IMR-90 (cell line): ENCODE results near the gene CPXM2. TPM values are rescaled to one million over a fixed set of nuclear protein-coding genes. Genes with fewer than 3 reads are reported as not detected.

Experiments used
- ATAC-seq: fragments of 200-7000 bp; cut with Tn5 transposase; 2 replicates; pipeline ENCODE4 v1.9.1; 2020; ENCODE audit warnings: low read depth, mild to moderate bottlenecking, moderate library complexity
- BruUV-seq: library from RNA; stranded (reverse); fragments of 400-500 nt; replicated peaks from 2 replicates; lab custom pipeline; 2021; lab: Mats Ljungman, UMichigan
- CTCF ChIA-PET: fragments of 300-600 bp; formaldehyde crosslinking; extraction: SDS; loops from one replicate; lab custom pipeline; 2021; ENCODE audit warnings: antibody characterized with exemption; lab: Yijun Ruan, JAX
- POLR2A ChIA-PET: fragments of 300-600 bp; sonication (Branson Sonifier 250); formaldehyde crosslinking; loops from one replicate; lab custom pipeline; 2022; ENCODE audit warnings: antibody characterized with exemption; ENCODE audit not compliant: unreplicated experiment; lab: Charles Lee
- DNase-seq: peaks from one replicate; pipeline ENCODE4 v3.0.0; 2013
- H2AFZ ChIP-seq: replicated peaks from 2 replicates; pipeline ENCODE3; 2013; ENCODE audit warnings: low read length, mild to moderate bottlenecking; ENCODE audit not compliant: poor library complexity
- H2AK5ac ChIP-seq: 2 replicates; pipeline ENCODE4 v1.6.1; 2013; ENCODE audit warnings: low read depth, low read length, inconsistent platforms
- H2AK9ac ChIP-seq: replicated peaks from 2 replicates; pipeline ENCODE3; 2013; ENCODE audit warnings: mild to moderate bottlenecking, low read depth, low read length, moderate library complexity; ENCODE audit not compliant: poor library complexity
- H2BK120ac ChIP-seq: 2 replicates; pipeline ENCODE4 v1.6.1; 2013; ENCODE audit warnings: low read depth, low read length, inconsistent platforms
- H2BK15ac ChIP-seq: 3 replicates; pipeline ENCODE4 v1.6.1; 2013; ENCODE audit warnings: low read depth, low read length, inconsistent platforms
- H2BK20ac ChIP-seq: 2 replicates; pipeline ENCODE4 v1.6.1; 2013; ENCODE audit warnings: low read depth, mild to moderate bottlenecking, inconsistent platforms, low read length, moderate library complexity
- H2BK5ac ChIP-seq: 2 replicates; pipeline ENCODE4 v1.6.1; 2013; ENCODE audit warnings: mild to moderate bottlenecking, low read depth, low read length, inconsistent platforms; ENCODE audit not compliant: poor library complexity, severe bottlenecking
- H3K14ac ChIP-seq: replicated peaks from 2 replicates; pipeline ENCODE4 v1.6.1; 2013; ENCODE audit warnings: low read depth, low read length, inconsistent platforms
- H3K18ac ChIP-seq: 2 replicates; pipeline ENCODE4 v1.6.1; 2013; ENCODE audit warnings: low read depth, low read length, control low read depth
- H3K23ac ChIP-seq: 2 replicates; pipeline ENCODE4 v1.6.1; 2013; ENCODE audit warnings: low read depth, low read length, inconsistent platforms
- H3K27ac ChIP-seq: 2 replicates; pipeline ENCODE4 v1.5.1; 2013; ENCODE audit warnings: mild to moderate bottlenecking, control low read depth, low read length; ENCODE audit not compliant: insufficient read depth
- H3K27me3 ChIP-seq: 2 replicates; pipeline ENCODE4 v1.6.1; 2013; ENCODE audit warnings: low read length; ENCODE audit not compliant: control insufficient read depth, insufficient read depth
- H3K36me3 ChIP-seq: 2 replicates; pipeline ENCODE4 v1.6.1; 2013; ENCODE audit warnings: low read length, mixed read lengths; ENCODE audit not compliant: control insufficient read depth, insufficient read depth
- H3K4ac ChIP-seq: 2 replicates; pipeline ENCODE4 v1.6.1; 2013; ENCODE audit warnings: low read depth, low read length, inconsistent platforms
- H3K4me1 ChIP-seq: 2 replicates; pipeline ENCODE4 v1.6.1; 2013; ENCODE audit warnings: low read length, mixed read lengths; ENCODE audit not compliant: control insufficient read depth, insufficient read depth
- H3K4me2 ChIP-seq: 2 replicates; pipeline ENCODE4 v1.6.1; 2013; ENCODE audit warnings: low read depth, mild to moderate bottlenecking, control low read depth, low read length, moderate library complexity
- H3K4me3 ChIP-seq: 2 replicates; pipeline ENCODE4 v1.5.1; 2013; ENCODE audit warnings: low read depth, mild to moderate bottlenecking, control low read depth, low read length, moderate library complexity; ENCODE audit not compliant: insufficient read depth
- H3K56ac ChIP-seq: 2 replicates; pipeline ENCODE4 v1.6.1; 2013; ENCODE audit warnings: low read length, inconsistent platforms; ENCODE audit not compliant: insufficient read depth; ENCODE audit errors: extremely low read depth
- H3K79me1 ChIP-seq, 2 experiments: 2 replicates each; pipeline ENCODE4 v1.6.1; 2013; ENCODE audit warnings: low read length in 2 of 2, inconsistent platforms in 1 of 2, low read depth in 1 of 2
- H3K9ac ChIP-seq: 2 replicates; pipeline ENCODE4 v1.6.1; 2013; ENCODE audit warnings: low read depth, low read length, control low read depth
- H3K9me1 ChIP-seq: 2 replicates; pipeline ENCODE4 v1.6.1; 2013; ENCODE audit warnings: low read length, inconsistent platforms; ENCODE audit not compliant: insufficient read depth
- H3K9me3 ChIP-seq: 2 replicates; pipeline ENCODE4 v1.6.1; 2013; ENCODE audit warnings: low read length; ENCODE audit not compliant: control insufficient read depth, insufficient read depth
- H4K20me1 ChIP-seq: 2 replicates; pipeline ENCODE4 v1.6.1; 2013; ENCODE audit warnings: low read length, inconsistent platforms; ENCODE audit not compliant: insufficient read depth
- H4K5ac ChIP-seq: 2 replicates; pipeline ENCODE4 v1.6.1; 2013; ENCODE audit warnings: mild to moderate bottlenecking, low read depth, low read length, control low read depth
- H4K8ac ChIP-seq, 2 experiments: 2 replicates each; pipeline ENCODE4 v1.6.1; 2013; ENCODE audit warnings: low read depth in 2 of 2, low read length in 2 of 2, control low read depth in 1 of 2, inconsistent platforms in 1 of 2
- H4K91ac ChIP-seq: 2 replicates; pipeline ENCODE4 v1.6.1; 2013; ENCODE audit warnings: low read depth, low read length, inconsistent platforms; ENCODE audit not compliant: insufficient read depth
- CHD1 ChIP-seq: IDR thresholded peaks from 2 replicates; pipeline ENCODE4 v1.6.1; 2012; ENCODE audit warnings: low read depth, low read length, improper control_type of control experiment
- WGBS, 2 experiments: methylation state at CpG; one replicate each; pipeline versions ENCODE4 v1.1.5 to v1.1.7; 2013; ENCODE audit warnings: missing lambda C conversion rate in 2 of 2; ENCODE audit not compliant: insufficient read length in 1 of 2; ENCODE audit errors: extremely low coverage in 2 of 2; 5-methylcytosine and 5-hydroxymethylcytosine counted together
- dilution Hi-C: fragments of 300-500 bp; cut with HindIII; formaldehyde crosslinking; loops from one replicate; pipeline ENCODE4 v1.14.3; 2018; ENCODE audit warnings: low sequenced_read_pairs; ENCODE audit not compliant: unreplicated experiment
- in situ Hi-C: fragments of 300-500 bp; cut with MboI; formaldehyde crosslinking; loops from 3 replicates; pipeline ENCODE4 v1.14.3; 2019; ENCODE audit warnings: low sequenced_read_pairs, inconsistent platforms, mixed read lengths
- intact Hi-C: fragments of 100-400 bp; cut with micrococcal nuclease; formaldehyde crosslinking; loops from 2 replicates; pipeline ENCODE4 v1.10.0; 2022
- polyA plus RNA-seq, 3 experiments: library from polyadenylated mRNA; depleted of rRNA; stranded (reverse); fragments of >200 nt; gene quantifications; 2 replicates each; pipeline ENCODE4 v1.2.3, GENCODE V29; 2012; ENCODE audit warnings: low replicate concordance in 1 of 3
- total RNA-seq: library from RNA; depleted of rRNA; stranded (reverse); fragments of >200 nt; gene quantifications from 2 replicates; pipeline ENCODE4 v1.2.3, GENCODE V29; 2012
- TF ChIP-seq, protein P1 (sequence below): conservative IDR thresholded peaks from 2 replicates; pipeline ENCODE4 v1.5.1; 2012; ENCODE audit warnings: mild to moderate bottlenecking, low read depth, low read length, improper control_type of control experiment

CPXM2 gene
- total and polyA plus RNA-seq, 2 of the 4 experiments (the other 2 are of a cell fraction), result not detected

DNA sequence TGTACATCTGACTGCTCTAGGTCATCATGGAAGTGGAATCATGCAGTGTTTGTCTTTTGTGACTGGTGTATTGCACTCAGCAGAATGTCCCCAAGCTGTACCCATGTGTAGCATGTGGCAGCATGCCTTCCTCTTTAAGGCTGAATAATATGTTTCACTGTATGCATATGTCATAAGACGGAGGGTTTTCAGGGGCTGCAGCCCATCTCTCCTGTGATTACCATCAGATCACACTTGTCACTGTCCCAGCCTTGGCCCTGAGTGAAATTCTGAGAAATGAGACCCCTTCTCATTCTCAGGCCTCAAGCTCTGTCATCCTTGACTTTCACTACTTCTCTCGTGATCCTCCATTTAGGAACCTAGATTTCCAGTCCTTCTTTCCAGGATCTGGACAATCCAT is 50.0 kb downstream of the CPXM2 start:
- H4K5ac ChIP-seq, result no peak overlapping the region
- BruUV-seq, result no TSS peak
- POLR2A ChIA-PET, result no interaction called here

More for the DNA sequence above, 50.0 kb downstream of the CPXM2 start:
- H3K27me3 ChIP-seq, result no peaks in the 10 kb centered on the region
- H2BK5ac ChIP-seq, result no peak overlapping the region
- H2AK5ac ChIP-seq, result no peak overlapping the region
- no peak overlapping the region for H3K9ac ChIP-seq
- ATAC-seq, result no peak
- H3K79me1 ChIP-seq, result no peaks in the 10 kb centered on the region
- no peaks in the 10 kb centered on the region for H4K20me1 ChIP-seq
- TF ChIP-seq CHD1, result no peak
- TF ChIP-seq, protein P1, sequence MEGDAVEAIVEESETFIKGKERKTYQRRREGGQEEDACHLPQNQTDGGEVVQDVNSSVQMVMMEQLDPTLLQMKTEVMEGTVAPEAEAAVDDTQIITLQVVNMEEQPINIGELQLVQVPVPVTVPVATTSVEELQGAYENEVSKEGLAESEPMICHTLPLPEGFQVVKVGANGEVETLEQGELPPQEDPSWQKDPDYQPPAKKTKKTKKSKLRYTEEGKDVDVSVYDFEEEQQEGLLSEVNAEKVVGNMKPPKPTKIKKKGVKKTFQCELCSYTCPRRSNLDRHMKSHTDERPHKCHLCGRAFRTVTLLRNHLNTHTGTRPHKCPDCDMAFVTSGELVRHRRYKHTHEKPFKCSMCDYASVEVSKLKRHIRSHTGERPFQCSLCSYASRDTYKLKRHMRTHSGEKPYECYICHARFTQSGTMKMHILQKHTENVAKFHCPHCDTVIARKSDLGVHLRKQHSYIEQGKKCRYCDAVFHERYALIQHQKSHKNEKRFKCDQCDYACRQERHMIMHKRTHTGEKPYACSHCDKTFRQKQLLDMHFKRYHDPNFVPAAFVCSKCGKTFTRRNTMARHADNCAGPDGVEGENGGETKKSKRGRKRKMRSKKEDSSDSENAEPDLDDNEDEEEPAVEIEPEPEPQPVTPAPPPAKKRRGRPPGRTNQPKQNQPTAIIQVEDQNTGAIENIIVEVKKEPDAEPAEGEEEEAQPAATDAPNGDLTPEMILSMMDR, result no peak
- no peaks in the 10 kb centered on the region for H3K4me1 ChIP-seq
- CTCF ChIA-PET, result no interaction called here
- H2BK20ac ChIP-seq, result no peak overlapping the region
- dilution Hi-C loops (no loop called here), intact Hi-C loops (no loop called here), in situ Hi-C loops (no loop called here)
- no peaks in the 10 kb centered on the region for H3K36me3 ChIP-seq
- H3K18ac ChIP-seq, result no peak overlapping the region
- H3K14ac ChIP-seq, result no peak overlapping the region
- H2AFZ ChIP-seq, result no peak overlapping the region
- no peak overlapping the region for H3K4me2 ChIP-seq
- H2BK15ac ChIP-seq, result no peak overlapping the region
- no peak overlapping the region for H3K4me3 ChIP-seq
- H3K9me1 ChIP-seq, result no peaks in the 10 kb centered on the region
- no peak overlapping the region for H3K27ac ChIP-seq
- H3K23ac ChIP-seq, result no peak overlapping the region
- no peak overlapping the region for H4K8ac ChIP-seq
- WGBS, 2 experiments, result 17% methylated on average over 1 of the region's 2 CpGs; no CpG with 5 or more reads in 1 of the 2 experiments
- H2BK120ac ChIP-seq, result no peak overlapping the region
- DNase-seq, result no peak
- H3K56ac ChIP-seq, result no peak overlapping the region
- H4K91ac ChIP-seq, result no peak overlapping the region
- H3K9me3 ChIP-seq, result peaks cover 16% of the 10 kb centered on the region
- no peak overlapping the region for H2AK9ac ChIP-seq
- no peak overlapping the region for H3K4ac ChIP-seq
